AG09309 (cell line): ENCODE measurements around the gene NSD1.

Experiments
- DNase-seq: peaks from one replicate; pipeline ENCODE4 v3.0.0-alpha.2; 2010; ENCODE audit warnings: low read depth
- H3K4me3 ChIP-seq: 2 replicates; pipeline ENCODE4 v1.5.1; 2011; ENCODE audit warnings: mild to moderate bottlenecking, low read depth, low read length, moderate library complexity; ENCODE audit not compliant: control insufficient read depth
- CTCF ChIP-seq: IDR thresholded peaks from 2 replicates; pipeline ENCODE4 v1.5.1; 2011; ENCODE audit warnings: mild to moderate bottlenecking, low read depth, low read length, inconsistent platforms; ENCODE audit not compliant: insufficient read depth, control insufficient read depth; ENCODE audit errors: missing control alignments

NSD1 gene

GRCh38 chr5:177123789-177124485 lies 9.6 kb upstream of the NSD1 start:
- no peak overlapping the region for H3K4me3 ChIP-seq
- no peak for DNase-seq
- no peak for TF ChIP-seq CTCF

GRCh38 chr5:177124486-177124991 lies 9.0 kb upstream of the NSD1 start:
- H3K4me3 ChIP-seq: no peak overlapping the region
- DNase-seq: no peak
- no peak for TF ChIP-seq CTCF

GRCh38 chr5:177126771-177127170 lies 6.8 kb upstream of the NSD1 start:
- DNase-seq: no peak
- TF ChIP-seq CTCF: no peak

GRCh38 chr5:177128551-177128981 lies 5.0 kb upstream of the NSD1 start:
- no peak for DNase-seq
- no peak for TF ChIP-seq CTCF
- H3K4me3 ChIP-seq: no peak overlapping the region

More at GRCh38 chr5:177126771-177127170, 6.8 kb upstream of the NSD1 start:
- no peak overlapping the region for H3K4me3 ChIP-seq

GRCh38 chr5:177130211-177131018 lies 3.2 kb upstream of the NSD1 start:
- H3K4me3 ChIP-seq: no peak overlapping the region
- no peak for DNase-seq
- TF ChIP-seq CTCF: no peak

- no peak for DNase-seq
- H3K4me3 ChIP-seq: no peak overlapping the region
- no peak for TF ChIP-seq CTCF
These were observed 2.6 kb upstream of the NSD1 start for GRCh38 chr5:177131019-177131320.
